SW 1271 (cell line): Measurements from ENCODE around the gene SPATA31D1.

Source experiments
- DNase-seq, 2 experiments: peaks; one replicate each; lab custom pipeline; 2025; lab: John Stamatoyannopoulos, UW

Gene SPATA31D1

GRCh38 chr9:82022121-82022520 is 33.5 kb downstream of the SPATA31D1 start:
- DNase-seq = no peak

- no peak for DNase-seq
Measured at GRCh38 chr9:82024908-82025307, 36.3 kb downstream of the SPATA31D1 start.

GRCh38 chr9:82031538-82032280 is 43.1 kb downstream of the SPATA31D1 start:
- DNase-seq = no peak

- DNase-seq = no peak
Measured at GRCh38 chr9:82034956-82035731, 46.6 kb downstream of the SPATA31D1 start.

GRCh38 chr9:82036086-82036485 is 47.5 kb downstream of the SPATA31D1 start:
- no peak for DNase-seq

- no peak for DNase-seq
Measured at GRCh38 chr9:82037126-82037525, 48.6 kb downstream of the SPATA31D1 start.

GRCh38 chr9:82038897-82039296 is 50.3 kb downstream of the SPATA31D1 start:
- no peak for DNase-seq
